Coronary artery (tissue), 2 donors: ENCODE measurements around the gene MRFAP1L1.
"Not testable (repeated sequence)": the region's sequence is repeated elsewhere in the genome, so short reads cannot be mapped to it uniquely, and the experiment has no call there.

Source experiments
- DNase-seq: peaks from one replicate; pipeline ENCODE4 v3.0.0-alpha.2; 2017; ENCODE audit warnings: low spot score
- H3K27ac ChIP-seq, 2 donors: fragments of 200-600 bp; sonication (generic); one replicate each; pipeline ENCODE4 v1.5.1; 2016 to 2019
- H3K4me3 ChIP-seq: fragments of 200-600 bp; sonication (generic); 2 replicates; pipeline ENCODE4 v1.5.1; 2016; ENCODE audit warnings: mild to moderate bottlenecking, moderate library complexity
- CTCF ChIP-seq: fragments of 200-600 bp; sonication (generic); IDR thresholded peaks from one replicate; pipeline ENCODE4 v1.5.1; 2019; ENCODE audit warnings: antibody characterized with exemption

Gene MRFAP1L1

DNA sequence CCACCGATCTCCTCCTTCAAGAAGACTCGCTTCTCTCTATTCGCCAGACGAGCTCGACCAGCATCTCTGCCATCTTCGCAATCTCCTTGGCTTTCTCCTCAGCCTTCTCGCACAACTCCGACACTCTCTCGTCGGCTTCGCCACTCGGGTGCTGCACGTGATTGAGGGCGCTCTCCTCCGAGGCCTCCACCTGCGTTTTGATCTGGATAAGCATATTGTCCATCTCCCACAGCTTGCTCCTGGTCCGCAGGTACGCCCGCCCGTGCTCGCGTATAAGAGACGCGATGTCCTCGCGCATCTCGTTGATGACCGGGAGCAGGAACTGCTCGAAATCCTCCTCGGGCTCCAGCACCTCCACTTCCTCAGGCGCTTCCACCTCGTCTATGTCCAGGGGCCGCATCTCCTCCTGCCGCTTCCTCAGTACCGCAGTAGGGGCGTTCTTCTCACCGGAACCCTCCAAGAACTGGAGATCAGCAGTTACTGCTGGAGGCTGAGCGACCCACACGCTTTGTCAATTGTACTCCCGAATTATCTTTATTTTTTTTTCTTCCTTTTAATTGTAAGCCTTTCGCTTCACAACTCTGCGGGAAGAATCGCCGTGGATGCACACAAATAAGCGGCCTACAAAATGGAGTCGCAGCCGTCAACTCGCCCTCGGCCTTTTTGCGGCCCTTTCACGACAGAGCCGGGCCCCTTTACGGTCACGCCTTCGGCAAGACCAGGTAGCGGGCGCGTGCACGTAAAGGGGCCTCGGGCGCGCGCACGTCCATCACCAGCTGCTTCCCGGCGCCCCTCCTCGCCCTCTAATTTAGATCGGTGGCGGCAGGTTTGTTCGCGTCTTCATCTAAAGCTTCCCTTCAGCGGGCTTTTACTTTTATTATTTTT lies at the start of gene MRFAP1L1:
MRFAP1L1 (minus strand) TSS at position 636 of the 885 bp plus-strand sequence; CDS start at position 400, 236 bp downstream.
- peak; percentile 94 for DNase-seq
- peak within 1 kb of the TSS; percentile 76 to 86 for H3K27ac ChIP-seq
- TF ChIP-seq CTCF, result no peak

GRCh38 chr4:6758728-6759127 lies 49.1 kb upstream of the MRFAP1L1 start:
- Histone ChIP-seq H3K4me3 (no peak overlapping the region), H3K27ac (no peak overlapping the region)
- TF ChIP-seq CTCF, result no peak
- DNase-seq, result no peak

More for the DNA sequence above, at the start of gene MRFAP1L1:
- H3K4me3 ChIP-seq, result peak within 1 kb of the TSS; percentile 79

DNA sequence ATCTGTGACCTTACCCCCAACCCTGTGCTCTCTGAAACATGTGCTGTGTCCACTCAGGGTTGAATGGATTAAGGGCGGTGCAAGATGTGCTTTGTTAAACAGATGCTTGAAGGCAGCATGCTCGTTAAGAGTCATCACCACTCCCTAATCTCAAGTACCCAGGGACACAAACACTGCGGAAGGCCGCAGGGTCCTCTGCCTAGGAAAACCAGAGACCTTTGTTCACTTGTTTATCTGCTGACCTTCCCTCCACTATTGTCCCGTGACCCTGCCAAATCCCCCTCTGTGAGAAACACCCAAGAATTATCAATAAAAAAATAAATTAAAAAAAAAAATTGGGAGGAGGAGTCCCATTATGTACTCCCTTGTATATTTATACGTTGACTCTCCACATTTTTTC lies 46.7 kb upstream of the MRFAP1L1 start:
- not testable (repeated sequence) for H3K4me3 ChIP-seq, DNase-seq

DNA sequence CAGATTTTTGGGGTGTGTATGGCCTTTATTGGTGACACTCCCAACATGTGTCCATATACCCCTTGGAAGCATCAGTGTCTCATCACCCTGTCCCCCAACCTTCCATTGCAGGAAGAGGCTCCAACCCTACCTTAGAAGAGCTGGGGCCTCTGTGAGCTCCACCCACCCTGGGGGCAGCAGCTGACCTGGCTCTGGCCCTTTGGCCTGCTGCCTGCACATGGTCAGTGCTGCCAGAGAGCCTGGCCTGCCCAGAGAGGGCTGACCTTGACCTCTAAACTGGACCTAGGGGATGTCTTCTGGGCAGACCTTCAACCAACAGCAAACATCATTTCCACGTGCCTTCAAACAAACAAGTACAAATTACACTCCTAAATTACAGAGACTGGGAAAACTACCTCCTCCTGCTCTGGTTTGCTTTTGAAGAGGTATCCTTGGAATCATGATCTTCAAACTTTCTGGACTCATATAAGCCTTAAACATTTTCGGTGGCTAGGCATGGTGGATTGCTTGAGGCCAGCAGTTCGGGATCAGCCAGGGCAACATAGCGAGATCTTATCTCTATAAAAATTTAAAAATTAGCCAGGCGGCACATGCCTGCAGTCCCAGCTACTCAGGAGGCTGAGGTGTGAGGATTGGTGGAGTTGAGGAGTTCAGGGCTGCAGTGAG lies 45.6 kb upstream of the MRFAP1L1 start:
- no peak for TF ChIP-seq CTCF
- Histone ChIP-seq H3K4me3 (no peak overlapping the region), H3K27ac (no peak overlapping the region)
- no peak for DNase-seq

More for the DNA sequence above, 46.7 kb upstream of the MRFAP1L1 start:
- not testable (repeated sequence) for H3K27ac ChIP-seq

GRCh38 chr4:6754481-6755087 lies 44.9 kb upstream of the MRFAP1L1 start:
- H3K27ac ChIP-seq, result no peak overlapping the region

GRCh38 chr4:6753891-6754290 lies 44.2 kb upstream of the MRFAP1L1 start:
- Histone ChIP-seq H3K4me3 (no peak overlapping the region), H3K27ac (no peak overlapping the region)
- no peak for TF ChIP-seq CTCF
- DNase-seq, result no peak

More at GRCh38 chr4:6754481-6755087, 44.9 kb upstream of the MRFAP1L1 start:
- TF ChIP-seq CTCF, result no peak
- DNase-seq, result no peak
- H3K4me3 ChIP-seq, result no peak overlapping the region

DNA sequence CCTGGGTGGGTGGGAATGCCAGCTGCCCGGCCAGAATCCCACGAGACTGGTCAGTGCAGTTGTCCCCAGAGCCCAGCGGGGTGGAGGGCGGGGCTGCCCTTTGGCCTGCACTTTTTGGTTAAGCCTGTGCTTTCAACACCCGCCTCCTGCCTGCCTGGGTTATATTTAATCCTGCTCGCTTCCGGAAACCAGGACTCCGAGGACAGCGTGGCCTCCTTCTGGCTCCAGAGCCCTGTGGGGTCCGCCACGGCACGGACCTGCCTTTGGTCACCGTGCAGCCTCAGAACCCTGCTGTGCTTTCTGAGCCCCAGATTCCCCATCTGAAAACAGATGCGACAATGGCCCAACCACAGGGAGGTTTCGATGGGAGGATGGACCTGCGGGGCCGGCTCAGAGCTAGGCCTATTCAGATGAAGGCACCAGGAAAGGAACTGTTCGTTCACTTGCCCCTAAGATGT lies 43.5 kb upstream of the MRFAP1L1 start:
- no peak overlapping the region for H3K4me3 ChIP-seq
- peak overlapping the region; percentile 5 to 50 for H3K27ac ChIP-seq
- no peak for TF ChIP-seq CTCF
- DNase-seq, result no peak
